ENCODE measurements around the gene ACBD6.

Gene ACBD6

DNA sequence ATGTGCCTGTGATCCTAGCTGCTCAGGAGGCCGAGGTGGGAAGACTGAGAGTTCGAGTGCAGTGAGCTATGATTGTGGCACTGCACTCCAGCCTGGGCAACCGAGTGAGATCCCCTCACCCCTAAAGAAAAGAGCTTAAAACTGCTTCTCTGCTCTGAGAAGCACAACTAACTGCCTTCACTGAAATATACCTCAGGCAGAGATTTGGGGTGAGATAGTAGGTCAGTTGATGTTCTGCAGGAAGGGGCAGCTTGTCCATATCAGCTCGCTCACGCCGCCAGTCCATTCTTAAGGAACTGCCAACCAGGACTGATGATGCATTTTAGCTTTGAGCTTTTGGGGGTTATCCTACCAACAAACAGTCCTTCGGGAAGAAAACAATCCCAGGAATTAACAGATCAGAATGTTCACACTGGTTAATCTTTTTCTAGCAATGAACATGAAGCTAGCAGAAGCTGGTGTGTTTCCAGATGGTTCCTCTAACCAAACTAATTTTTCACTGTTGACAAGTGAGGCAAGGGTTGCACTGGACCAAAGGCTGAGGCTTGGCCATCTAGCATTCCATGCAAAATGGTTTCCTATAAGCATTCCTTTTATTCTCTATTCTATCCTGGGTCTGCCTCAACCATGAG lies 240.7 kb downstream of the ACBD6 start:
- H3K27ac ChIP-seq (ENCODE audit: low read depth, low read length, severe bottlenecking), result no peak overlapping the region
- no peaks in the 10 kb centered on the region for H3K4me1 ChIP-seq (ENCODE audit: control insufficient read depth, insufficient read depth, low read length, poor library complexity, severe bottlenecking)
- H3K36me3 ChIP-seq (ENCODE audit: control insufficient read depth, insufficient read depth, low read length), result no peaks in the 10 kb centered on the region
- H3K9me3 ChIP-seq (ENCODE audit: control insufficient read depth, low read length), result no peaks in the 10 kb centered on the region
- no peak overlapping the region for H3K4me3 ChIP-seq (ENCODE audit: extremely low read depth, insufficient read depth, low read length, poor library complexity, severe bottlenecking)
- 85 to 91% methylated on average over 5 to 7 of the region's 7 CpGs for WGBS, 2 experiments (ENCODE audit: insufficient coverage in 2 of 2)

DNA sequence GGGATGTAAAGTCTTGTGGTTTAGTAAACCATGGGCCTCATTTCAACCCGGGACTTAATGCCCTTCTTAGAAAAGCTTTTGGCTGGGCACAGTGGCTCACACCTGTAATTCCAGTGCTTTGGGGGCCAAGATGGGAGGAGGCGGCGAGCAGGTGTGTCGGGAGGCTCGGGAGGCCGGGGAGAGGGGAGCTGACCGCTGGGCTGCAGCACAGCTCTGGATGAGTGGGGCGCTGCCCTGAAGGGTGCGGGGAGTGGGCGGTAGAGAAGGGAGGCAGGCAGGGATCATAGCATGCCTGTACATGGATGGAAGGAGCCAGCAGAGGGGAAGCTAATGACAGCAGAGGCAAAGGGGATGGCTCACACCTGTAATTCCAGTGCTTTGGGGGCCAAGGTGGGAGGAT lies 241.3 kb downstream of the ACBD6 start:
- no peaks in the 10 kb centered on the region for H3K4me1 ChIP-seq (ENCODE audit: control insufficient read depth, insufficient read depth, low read length, poor library complexity, severe bottlenecking)
- no peak overlapping the region for H3K4me3 ChIP-seq (ENCODE audit: extremely low read depth, insufficient read depth, low read length, poor library complexity, severe bottlenecking)
- H3K9me3 ChIP-seq (ENCODE audit: control insufficient read depth, low read length), result no peaks in the 10 kb centered on the region
- H3K36me3 ChIP-seq (ENCODE audit: control insufficient read depth, insufficient read depth, low read length), result no peaks in the 10 kb centered on the region
- WGBS, 2 experiments (ENCODE audit: insufficient coverage in 2 of 2), result 90 to 91% methylated on average over 7 to 10 of the region's 10 CpGs
- no peak overlapping the region for H3K27ac ChIP-seq (ENCODE audit: low read depth, low read length, severe bottlenecking)

DNA sequence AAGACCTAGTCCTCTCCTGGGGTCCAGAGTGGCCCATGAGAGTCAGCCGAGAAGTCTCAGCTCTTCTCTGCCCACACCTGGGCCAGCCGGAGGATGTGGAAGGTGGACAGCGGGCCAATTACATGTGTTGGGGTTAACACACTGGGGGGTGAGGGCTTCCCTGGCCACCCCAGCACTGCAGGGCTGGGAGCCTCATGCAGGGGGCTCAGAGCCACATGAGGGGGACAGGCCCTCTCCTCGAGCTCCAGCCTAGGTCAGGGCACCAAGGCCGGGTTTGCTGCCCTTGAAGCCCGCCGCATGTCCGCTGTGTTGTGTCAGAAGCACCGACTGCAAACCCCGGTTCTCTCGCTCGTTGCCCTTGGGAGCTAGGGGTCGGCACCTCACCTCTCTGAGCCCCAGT lies 241.8 kb downstream of the ACBD6 start:
- H3K9me3 ChIP-seq (ENCODE audit: control insufficient read depth, low read length), result no peaks in the 10 kb centered on the region
- no peak overlapping the region for H3K4me3 ChIP-seq (ENCODE audit: extremely low read depth, insufficient read depth, low read length, poor library complexity, severe bottlenecking)
- no peak overlapping the region for H3K27ac ChIP-seq (ENCODE audit: low read depth, low read length, severe bottlenecking)
- WGBS, 2 experiments (ENCODE audit: insufficient coverage in 2 of 2), result 90 to 91% methylated on average over 10 to 13 of the region's 13 CpGs
- no peaks in the 10 kb centered on the region for H3K36me3 ChIP-seq (ENCODE audit: control insufficient read depth, insufficient read depth, low read length)
- no peaks in the 10 kb centered on the region for H3K4me1 ChIP-seq (ENCODE audit: control insufficient read depth, insufficient read depth, low read length, poor library complexity, severe bottlenecking)

DNA sequence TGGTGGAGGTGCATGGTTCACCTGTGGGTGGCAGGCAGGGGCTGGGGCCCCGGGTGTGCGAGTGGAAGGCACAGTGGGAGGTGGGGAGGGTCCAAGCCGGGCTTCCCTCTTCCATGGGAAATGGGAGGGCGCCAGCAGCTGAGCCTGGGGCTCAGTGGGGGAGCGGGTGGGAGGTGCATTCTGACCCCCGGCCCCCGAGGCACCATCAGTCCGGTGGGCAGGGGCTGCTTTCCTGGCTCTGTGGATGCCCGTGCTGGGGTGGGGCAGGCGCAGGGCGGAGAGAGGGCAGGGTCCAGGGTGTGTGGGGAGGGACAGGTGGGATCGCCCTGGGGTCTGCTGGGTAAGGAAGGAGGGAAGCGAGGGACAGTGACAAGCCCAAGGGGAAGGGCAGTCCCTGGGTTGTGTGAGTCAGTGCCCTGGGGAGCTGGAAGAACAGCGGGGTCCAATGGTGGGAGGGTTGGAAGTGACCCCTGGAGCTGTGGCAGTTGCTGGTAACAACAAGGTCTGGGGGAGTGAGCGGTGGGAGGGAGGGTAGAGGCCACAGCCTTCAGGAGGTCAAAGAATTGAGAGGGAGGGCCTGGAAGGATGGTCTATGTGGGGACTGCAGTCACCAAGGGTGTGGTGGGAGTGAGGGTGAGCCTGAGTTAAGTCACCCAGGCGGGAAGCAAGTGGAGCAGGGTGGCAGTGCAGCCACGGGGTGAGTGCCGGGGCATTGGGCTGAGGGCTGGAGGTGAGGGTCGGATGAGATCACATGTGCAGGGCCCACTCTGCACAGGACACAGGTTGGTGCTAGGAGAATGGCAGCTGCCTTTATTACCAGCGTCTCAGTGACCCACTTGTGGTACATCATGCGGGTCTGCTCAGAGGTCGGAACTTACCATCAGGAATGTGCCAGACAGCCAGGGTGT lies 242.7 kb downstream of the ACBD6 start:
- Histone ChIP-seq H3K36me3 (ENCODE audit: control insufficient read depth, insufficient read depth, low read length) (no peaks in the 10 kb centered on the region), H3K4me1 (ENCODE audit: control insufficient read depth, insufficient read depth, low read length, poor library complexity, severe bottlenecking) (no peaks in the 10 kb centered on the region), H3K4me3 (ENCODE audit: extremely low read depth, insufficient read depth, low read length, poor library complexity, severe bottlenecking) (no peak overlapping the region), H3K27ac (ENCODE audit: low read depth, low read length, severe bottlenecking) (no peak overlapping the region), H3K9me3 (ENCODE audit: control insufficient read depth, low read length) (no peaks in the 10 kb centered on the region)
- 90 to 92% methylated on average over 21 of the region's 22 CpGs for WGBS, 2 experiments (ENCODE audit: insufficient coverage in 2 of 2)

DNA sequence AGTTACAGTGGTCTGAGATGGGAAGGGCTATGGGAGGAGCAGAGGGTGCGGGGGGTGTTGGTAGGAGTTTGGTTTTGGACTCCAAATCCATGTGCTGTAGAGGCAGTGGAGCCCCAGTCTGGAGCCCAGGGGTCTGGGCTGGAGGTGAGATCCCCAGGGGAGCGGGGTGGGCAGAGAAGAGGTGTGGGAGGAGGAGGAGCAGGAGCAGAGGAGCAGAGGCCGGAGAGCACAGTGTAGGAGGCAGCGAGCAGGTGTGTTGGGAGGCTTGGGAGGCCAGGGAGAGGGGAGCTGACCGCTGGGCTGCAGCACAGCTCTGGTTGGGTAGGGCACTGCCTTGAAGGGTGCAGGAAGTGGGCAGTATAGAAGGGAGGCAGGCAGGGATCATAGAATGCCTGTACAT lies 243.4 kb downstream of the ACBD6 start:
- H3K9me3 ChIP-seq (ENCODE audit: control insufficient read depth, low read length), result no peaks in the 10 kb centered on the region
- WGBS, 2 experiments (ENCODE audit: insufficient coverage in 2 of 2), result 86 to 94% methylated on average over 3 to 5 of the region's 5 CpGs
- H3K36me3 ChIP-seq (ENCODE audit: control insufficient read depth, insufficient read depth, low read length), result no peaks in the 10 kb centered on the region
- no peaks in the 10 kb centered on the region for H3K4me1 ChIP-seq (ENCODE audit: control insufficient read depth, insufficient read depth, low read length, poor library complexity, severe bottlenecking)
- no peak overlapping the region for H3K27ac ChIP-seq (ENCODE audit: low read depth, low read length, severe bottlenecking)
- H3K4me3 ChIP-seq (ENCODE audit: extremely low read depth, insufficient read depth, low read length, poor library complexity, severe bottlenecking), result no peak overlapping the region

DNA sequence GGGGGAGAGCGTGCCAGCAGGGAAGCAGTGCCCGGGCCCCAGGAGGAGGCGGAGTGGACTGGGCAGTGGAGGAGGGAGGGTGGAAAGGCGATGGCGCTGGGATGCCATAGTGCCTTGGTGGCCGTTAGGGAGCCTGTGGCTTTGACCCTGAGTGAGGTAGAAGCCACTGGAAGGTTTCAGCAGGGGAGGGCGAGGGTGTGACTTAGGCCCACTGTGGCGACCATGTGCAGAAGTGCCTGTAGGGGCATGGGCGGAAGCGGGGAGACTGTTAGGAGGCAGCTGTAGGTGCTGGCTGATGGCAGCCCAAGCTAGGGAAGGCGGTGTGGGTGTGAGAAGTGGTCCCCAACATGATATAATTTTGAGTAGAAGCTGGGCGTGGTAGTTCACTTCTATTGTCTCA lies 244.1 kb downstream of the ACBD6 start:
- no peaks in the 10 kb centered on the region for H3K4me1 ChIP-seq (ENCODE audit: control insufficient read depth, insufficient read depth, low read length, poor library complexity, severe bottlenecking)
- H3K36me3 ChIP-seq (ENCODE audit: control insufficient read depth, insufficient read depth, low read length), result no peaks in the 10 kb centered on the region
- no peaks in the 10 kb centered on the region for H3K9me3 ChIP-seq (ENCODE audit: control insufficient read depth, low read length)
- no peak overlapping the region for H3K27ac ChIP-seq (ENCODE audit: low read depth, low read length, severe bottlenecking)
- WGBS, 2 experiments (ENCODE audit: insufficient coverage in 2 of 2), result 92% methylated on average over 11 of the region's 12 CpGs
- H3K4me3 ChIP-seq (ENCODE audit: extremely low read depth, insufficient read depth, low read length, poor library complexity, severe bottlenecking), result no peak overlapping the region

DNA sequence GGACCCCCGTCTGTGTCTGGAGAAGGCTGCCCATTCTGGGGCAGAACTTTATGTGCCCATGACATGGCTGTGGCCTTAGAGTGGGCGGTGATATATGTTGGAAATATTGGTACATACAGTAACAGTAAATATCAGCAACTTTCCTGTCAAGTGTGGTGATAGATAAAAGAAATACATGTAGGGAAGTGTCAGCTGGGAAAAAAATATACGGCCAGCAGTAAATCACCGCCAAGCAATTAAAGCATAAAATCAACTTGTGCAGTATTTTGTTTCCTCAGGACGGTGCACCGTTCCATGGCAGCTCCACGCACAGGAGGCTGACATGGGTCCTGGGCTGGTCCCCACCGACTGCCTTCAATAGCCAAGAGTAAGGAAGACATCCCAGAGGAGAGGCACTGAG lies 244.9 kb downstream of the ACBD6 start:
- H3K36me3 ChIP-seq (ENCODE audit: control insufficient read depth, insufficient read depth, low read length), result no peaks in the 10 kb centered on the region
- H3K4me1 ChIP-seq (ENCODE audit: control insufficient read depth, insufficient read depth, low read length, poor library complexity, severe bottlenecking), result no peaks in the 10 kb centered on the region
- H3K4me3 ChIP-seq (ENCODE audit: extremely low read depth, insufficient read depth, low read length, poor library complexity, severe bottlenecking), result no peak overlapping the region
- WGBS, 2 experiments (ENCODE audit: insufficient coverage in 2 of 2), result 89 to 94% methylated on average over 6 of the region's 8 CpGs
- no peak overlapping the region for H3K27ac ChIP-seq (ENCODE audit: low read depth, low read length, severe bottlenecking)
- no peaks in the 10 kb centered on the region for H3K9me3 ChIP-seq (ENCODE audit: control insufficient read depth, low read length)

DNA sequence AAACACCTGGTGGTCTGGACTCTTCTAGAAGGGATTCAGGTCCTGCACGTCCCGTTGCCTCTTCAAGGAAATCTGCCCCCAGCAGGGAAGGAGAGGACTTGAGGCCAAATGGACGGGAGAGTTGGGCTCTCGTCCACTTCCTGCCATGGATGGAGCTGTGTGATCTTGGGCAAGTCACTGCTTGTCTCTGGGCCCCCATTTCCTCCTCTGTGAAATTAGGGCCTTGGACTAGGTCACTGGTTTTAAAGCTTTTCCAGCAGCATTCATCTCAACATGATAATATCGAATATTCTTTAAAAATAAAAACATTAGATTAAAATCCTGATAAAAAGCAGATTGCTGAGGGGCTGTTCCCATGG lies 245.4 kb downstream of the ACBD6 start:
- no peaks in the 10 kb centered on the region for H3K36me3 ChIP-seq (ENCODE audit: control insufficient read depth, insufficient read depth, low read length)
- H3K4me3 ChIP-seq (ENCODE audit: extremely low read depth, insufficient read depth, low read length, poor library complexity, severe bottlenecking), result no peak overlapping the region
- H3K4me1 ChIP-seq (ENCODE audit: control insufficient read depth, insufficient read depth, low read length, poor library complexity, severe bottlenecking), result no peaks in the 10 kb centered on the region
- no peak overlapping the region for H3K27ac ChIP-seq (ENCODE audit: low read depth, low read length, severe bottlenecking)
- WGBS, 2 experiments (ENCODE audit: insufficient coverage in 2 of 2), result 73 to 88% methylated on average over 4 of the region's 5 CpGs
- no peaks in the 10 kb centered on the region for H3K9me3 ChIP-seq (ENCODE audit: control insufficient read depth, low read length)

DNA sequence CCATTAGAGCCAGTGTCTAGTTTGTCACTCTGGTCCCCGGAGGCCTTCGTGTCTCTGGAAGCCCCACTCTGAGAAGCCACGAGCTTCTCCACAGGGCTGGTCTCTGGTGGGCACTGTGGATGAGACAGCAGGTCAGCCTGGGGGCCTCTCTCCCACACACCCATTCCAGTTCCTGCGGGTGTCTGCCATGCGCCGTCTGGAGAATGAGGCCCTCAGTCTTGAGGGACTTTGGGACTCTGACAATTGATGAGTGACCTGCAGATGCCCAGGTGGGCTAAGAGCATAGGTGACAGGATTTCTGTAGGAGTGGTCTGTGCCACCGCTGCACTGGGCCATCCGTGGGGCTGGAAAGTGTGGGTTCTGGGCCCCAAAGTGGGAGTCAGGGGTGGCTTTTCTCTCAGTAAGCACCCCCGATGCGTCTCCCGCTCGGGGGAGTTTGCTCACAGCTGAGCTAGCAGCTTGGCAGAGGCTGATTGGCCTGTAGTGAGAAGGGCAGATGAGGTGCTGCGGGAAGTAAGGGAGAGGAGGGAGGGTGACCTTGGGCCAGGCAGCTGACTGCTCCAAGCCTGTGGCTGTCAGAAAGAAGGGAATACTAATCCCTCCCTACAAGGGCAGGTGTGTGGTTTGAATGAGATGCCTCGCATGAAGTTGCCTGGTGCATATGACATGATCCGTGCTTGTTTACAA lies 245.9 kb downstream of the ACBD6 start:
- H3K9me3 ChIP-seq (ENCODE audit: control insufficient read depth, low read length), result no peaks in the 10 kb centered on the region
- no peaks in the 10 kb centered on the region for H3K4me1 ChIP-seq (ENCODE audit: control insufficient read depth, insufficient read depth, low read length, poor library complexity, severe bottlenecking)
- no peaks in the 10 kb centered on the region for H3K36me3 ChIP-seq (ENCODE audit: control insufficient read depth, insufficient read depth, low read length)
- 90 to 91% methylated on average over 11 to 12 of the region's 15 CpGs for WGBS, 2 experiments (ENCODE audit: insufficient coverage in 2 of 2)
- no peak overlapping the region for H3K27ac ChIP-seq (ENCODE audit: low read depth, low read length, severe bottlenecking)
- H3K4me3 ChIP-seq (ENCODE audit: extremely low read depth, insufficient read depth, low read length, poor library complexity, severe bottlenecking), result no peak overlapping the region

DNA sequence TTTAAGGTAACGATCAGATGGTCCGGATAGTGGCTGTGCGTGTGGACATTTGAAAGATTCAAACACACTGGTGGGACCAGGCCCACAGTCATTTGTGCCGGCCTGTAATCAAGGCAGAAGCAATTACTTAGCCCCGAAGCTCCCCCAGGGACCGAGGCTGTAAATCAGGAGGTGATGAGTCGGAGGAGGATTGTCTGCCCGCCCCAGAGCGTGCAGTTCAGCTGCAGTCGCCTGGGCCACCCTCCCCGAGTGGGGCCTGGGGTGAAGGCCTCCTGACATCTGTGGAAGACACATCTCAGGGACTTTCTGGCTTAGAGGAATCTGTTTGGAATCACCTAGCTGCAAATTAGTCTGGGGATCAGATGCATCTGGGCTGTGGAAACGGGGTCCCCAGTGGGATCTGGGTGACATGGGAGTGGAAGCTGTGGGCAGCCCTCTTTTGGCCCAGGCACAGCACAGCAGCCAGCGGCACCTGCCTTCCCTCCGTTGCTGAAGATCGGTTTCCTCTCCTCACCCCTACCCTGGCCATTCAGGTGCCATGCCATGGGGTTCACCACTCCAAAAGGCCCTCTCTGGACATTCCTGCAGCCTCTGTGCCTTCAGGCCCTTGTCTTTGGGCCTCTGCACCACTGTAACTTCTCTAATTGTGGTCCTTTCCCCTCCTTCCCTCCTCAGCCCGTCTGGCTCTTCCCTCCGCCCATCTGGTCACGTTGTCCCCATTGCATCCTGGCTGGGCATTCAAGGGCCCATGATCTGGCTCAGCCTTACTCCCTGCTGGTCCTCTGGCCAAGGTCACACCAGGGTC lies 246.6 kb downstream of the ACBD6 start:
- H3K9me3 ChIP-seq (ENCODE audit: control insufficient read depth, low read length), result no peaks in the 10 kb centered on the region
- no peak overlapping the region for H3K4me3 ChIP-seq (ENCODE audit: extremely low read depth, insufficient read depth, low read length, poor library complexity, severe bottlenecking)
- no peaks in the 10 kb centered on the region for H3K4me1 ChIP-seq (ENCODE audit: control insufficient read depth, insufficient read depth, low read length, poor library complexity, severe bottlenecking)
- no peak overlapping the region for H3K27ac ChIP-seq (ENCODE audit: low read depth, low read length, severe bottlenecking)
- 84 to 86% methylated on average over 17 to 18 of the region's 18 CpGs for WGBS, 2 experiments (ENCODE audit: insufficient coverage in 2 of 2)
- no peaks in the 10 kb centered on the region for H3K36me3 ChIP-seq (ENCODE audit: control insufficient read depth, insufficient read depth, low read length)

Data from mesodermal cell (in vitro differentiated cells).